GM19043 (cell line): ENCODE measurements around the gene TMEM191C.
"Not testable (repeated sequence)": the region's sequence is repeated elsewhere in the genome, so short reads cannot be mapped to it uniquely, and the experiment has no call there.

Experiments used
- ATAC-seq: cut with Tn5 transposase; IDR thresholded peaks from one replicate; pipeline ENCODE4 v1.9.1; 2021; ENCODE audit warnings: low read depth; ENCODE audit not compliant: unreplicated experiment

TMEM191C gene

DNA sequence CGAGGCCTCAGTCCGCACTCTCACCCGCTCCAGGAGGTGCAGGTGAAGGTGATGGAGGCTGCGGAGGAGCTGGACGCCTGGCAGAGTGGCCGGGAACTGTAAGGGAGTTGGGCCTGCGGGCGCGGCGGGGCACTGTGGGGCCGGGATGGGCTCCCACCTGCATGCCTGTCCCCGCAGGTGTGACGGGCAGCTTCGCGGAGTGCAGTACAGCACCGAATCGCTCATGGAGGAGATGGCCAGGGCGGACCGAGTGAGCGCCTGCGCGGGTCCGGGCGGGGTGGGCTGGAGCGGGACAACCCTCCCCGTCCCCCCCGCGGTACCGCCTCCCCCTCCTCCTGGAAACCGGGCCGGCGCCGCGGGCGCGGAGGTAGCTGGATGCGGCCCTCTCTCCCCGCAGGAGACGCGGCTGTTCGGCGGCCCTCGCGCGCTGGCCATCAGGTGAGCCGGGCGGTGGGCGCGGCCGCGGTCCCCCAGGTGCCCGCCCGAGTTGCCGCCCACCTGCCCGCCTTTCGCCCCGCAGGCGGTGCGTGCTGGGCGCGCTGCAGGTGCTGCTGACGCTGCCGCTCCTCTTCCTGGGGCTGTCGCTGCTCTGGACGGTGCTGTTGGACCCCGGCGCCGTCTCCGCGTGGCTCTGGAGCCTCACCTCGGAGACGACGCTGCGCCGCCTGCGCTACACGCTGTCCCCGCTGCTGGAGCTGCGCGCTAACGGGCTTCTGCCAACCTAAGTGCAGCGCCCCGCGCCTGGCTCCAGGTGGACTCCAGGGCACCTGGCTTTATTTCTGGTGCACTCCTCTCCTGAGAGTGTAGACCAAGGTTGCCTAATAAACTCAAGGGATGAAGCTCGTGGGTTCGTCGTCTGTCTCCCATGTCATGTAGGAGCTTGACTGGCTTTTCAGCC is 2.2 kb downstream of the TMEM191C start:
- ATAC-seq, result not testable (repeated sequence)

DNA sequence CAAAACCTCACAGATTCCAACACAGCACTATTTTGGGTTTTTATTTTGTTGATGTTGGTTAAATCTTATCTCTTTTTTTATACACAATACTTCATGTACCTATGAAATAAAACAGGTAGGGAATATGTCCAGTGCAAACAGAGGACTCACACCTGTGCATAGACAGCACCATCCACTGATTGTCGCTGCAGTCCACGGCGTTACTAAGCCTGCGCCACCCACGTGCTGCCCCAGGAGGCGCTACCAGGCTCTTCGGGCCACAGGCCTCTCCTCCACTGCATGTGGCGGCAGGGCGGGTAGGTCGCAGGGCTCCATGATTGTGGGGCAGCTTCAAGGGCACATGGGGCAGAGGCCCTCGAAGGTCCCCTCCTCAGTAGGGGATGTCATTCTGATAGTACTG is 5.8 kb downstream of the TMEM191C start:
- not testable (repeated sequence) for ATAC-seq

GRCh38 chr22:21473664-21474063 is 6.5 kb downstream of the TMEM191C start:
- ATAC-seq, result not testable (repeated sequence)

DNA sequence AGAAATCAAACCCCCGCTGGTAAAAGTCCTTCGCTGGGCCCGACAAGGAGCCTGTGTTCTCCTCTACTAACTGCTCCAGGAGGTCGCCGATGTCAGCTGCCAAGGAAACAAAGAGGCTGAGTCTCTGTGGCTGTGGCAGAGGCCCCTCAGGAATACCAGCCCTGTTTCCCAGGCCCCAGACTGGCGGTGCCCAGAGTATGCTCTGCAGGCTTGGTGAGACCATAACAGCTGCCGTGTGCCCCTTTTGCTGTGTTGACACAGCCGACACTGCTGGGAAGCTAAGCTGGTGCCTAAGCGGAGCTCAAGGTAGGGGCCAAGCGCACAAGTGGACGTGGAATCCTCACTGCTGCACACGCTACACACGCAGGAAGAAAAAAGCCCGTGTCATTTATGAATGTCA is 16.9 kb downstream of the TMEM191C start:
- ATAC-seq, result not testable (repeated sequence)

GRCh38 chr22:21487723-21488122 is 20.5 kb downstream of the TMEM191C start:
- not testable (repeated sequence) for ATAC-seq

DNA sequence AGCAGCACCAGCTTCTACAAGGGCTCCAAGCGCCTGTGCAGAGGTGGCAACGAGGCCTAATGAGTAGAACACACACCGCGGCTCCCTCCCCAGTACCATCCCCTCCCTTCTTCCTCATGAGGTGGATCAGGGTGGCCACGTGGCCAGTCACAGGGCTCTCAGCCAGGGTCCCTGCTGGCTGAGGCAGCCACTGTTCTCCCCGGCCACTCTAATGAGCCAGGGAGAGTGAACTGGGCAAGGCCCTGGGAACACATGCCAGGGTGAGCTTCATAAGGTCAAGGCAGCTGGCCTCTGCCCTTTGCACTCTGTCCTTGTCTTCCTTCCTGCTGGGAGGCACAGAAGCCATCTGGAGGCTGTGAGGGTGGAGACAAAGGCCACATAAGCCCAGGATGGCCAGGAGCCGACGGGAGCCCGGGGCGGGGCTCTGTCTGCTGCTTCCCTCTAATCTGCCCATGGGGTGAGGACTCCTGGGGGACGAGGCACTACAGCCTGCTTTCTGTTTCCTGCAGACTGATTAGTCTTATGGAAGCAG is 22.0 kb downstream of the TMEM191C start:
- ATAC-seq, result not testable (repeated sequence)

- not testable (repeated sequence) for ATAC-seq
These were observed 23.4 kb downstream of the TMEM191C start for GRCh38 chr22:21490556-21490955.

DNA sequence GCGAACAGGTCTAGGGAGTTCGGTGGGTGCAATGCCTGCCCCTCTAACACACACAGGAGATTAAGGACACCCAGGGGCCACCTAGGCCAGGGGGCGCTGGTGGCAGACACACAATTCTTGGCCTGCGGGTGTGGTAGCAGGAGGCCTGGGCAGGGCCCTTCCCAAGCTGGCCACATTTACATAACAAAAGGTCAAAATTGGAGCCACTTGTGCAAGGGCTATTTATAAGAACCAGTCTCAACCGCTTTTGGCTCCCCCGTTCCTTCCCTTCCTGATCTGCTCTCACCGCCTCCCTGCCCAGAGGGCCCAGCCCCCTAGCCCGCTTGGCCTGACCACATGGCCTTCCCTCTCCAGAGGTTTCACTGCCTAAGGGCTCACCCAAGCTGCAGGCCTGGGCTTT is 25.1 kb downstream of the TMEM191C start:
- not testable (repeated sequence) for ATAC-seq

DNA sequence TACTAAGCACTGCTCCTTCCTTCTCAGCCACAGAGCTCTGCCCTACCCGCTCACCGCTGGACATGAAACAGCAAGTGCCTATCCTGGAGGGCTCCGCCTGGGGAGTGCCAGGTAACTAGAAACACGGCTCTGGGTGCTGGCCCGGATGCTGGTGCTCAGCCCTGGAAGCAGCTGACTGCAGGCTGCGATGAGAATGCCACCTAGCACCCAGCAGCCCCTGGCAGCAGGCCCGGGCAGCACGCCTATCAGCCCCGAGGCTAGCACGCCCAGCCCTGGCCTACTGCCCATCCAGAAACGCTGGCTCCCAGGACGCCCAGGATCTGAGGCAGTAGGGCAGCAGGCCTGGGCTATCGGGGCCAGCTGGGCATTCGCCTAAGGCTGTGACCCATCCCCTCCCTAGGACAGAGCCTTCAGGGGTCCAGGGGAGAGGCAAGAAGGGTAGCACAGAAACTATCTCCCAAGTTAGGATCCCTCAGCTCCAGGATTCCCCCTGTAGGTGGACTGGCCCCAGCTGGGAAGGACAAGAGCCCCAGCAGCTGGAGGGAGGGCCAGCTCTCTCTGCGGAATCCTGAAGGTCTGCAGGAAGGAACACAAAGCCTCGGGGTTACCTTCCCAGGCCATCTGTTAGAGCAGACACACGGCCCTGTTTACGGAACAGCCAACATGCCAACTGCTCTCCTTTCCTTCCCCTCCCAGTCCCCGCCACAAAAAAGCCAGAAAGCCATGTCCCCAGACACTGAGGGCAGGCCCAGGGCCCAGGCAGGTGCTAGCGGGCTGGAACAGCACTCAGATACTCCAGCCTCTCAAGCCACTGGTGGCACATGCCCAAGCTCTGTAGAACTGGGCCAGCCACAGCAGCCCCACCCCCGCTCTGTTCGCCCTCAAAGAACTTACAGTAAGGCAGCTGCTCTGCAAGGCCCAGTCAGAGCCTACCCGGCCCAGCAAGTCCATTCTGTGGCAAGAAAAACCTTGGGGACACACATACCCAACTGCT is 26.9 kb downstream of the TMEM191C start:
- ATAC-seq, result not testable (repeated sequence)

DNA sequence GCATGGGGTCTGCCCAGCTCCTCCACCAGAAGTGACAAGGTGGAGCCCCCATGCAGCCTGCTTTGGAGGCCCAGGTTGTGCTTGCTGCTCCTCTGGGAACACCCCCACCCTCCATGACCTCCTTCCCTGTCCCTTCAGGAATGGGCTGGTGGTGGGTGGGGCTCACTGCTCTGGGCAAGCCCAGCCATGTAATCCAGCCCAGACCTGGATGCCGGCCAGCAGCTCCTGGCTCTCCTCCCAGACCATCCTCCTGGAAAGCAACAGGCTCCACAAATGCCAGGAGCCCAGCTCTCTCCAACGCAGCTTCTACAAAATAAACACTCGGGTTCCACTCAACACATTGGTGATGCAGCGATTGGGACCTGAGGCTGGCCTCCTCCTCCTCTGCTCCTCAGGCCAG is 30.8 kb downstream of the TMEM191C start:
- ATAC-seq, result not testable (repeated sequence)

GRCh38 chr22:21498489-21498888 is 31.3 kb downstream of the TMEM191C start:
- ATAC-seq, result not testable (repeated sequence)

GRCh38 chr22:21499623-21500506 is 32.7 kb downstream of the TMEM191C start:
- not testable (repeated sequence) for ATAC-seq

DNA sequence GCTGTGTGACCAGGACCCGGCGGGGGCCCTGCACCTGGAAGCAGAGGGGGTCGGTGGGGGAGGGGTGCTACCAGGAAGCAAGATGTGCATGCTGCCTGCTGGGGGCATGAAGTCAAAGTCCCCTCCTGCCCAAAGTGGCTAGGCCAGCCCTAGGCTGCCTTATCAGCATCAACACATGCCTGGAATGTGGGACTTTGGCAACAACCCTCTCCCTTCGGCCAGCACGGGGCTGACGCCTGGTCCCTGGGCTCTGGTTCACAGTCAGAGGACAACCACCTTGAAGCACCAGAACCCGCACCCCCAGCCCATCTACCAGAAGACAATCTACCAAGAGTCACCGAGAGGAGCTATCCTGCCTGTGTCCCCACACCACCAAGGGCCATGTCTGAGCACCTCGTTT is 43.2 kb downstream of the TMEM191C start:
- ATAC-seq, result not testable (repeated sequence)

- ATAC-seq, result not testable (repeated sequence)
These were observed 44.8 kb downstream of the TMEM191C start for GRCh38 chr22:21512022-21512421.

DNA sequence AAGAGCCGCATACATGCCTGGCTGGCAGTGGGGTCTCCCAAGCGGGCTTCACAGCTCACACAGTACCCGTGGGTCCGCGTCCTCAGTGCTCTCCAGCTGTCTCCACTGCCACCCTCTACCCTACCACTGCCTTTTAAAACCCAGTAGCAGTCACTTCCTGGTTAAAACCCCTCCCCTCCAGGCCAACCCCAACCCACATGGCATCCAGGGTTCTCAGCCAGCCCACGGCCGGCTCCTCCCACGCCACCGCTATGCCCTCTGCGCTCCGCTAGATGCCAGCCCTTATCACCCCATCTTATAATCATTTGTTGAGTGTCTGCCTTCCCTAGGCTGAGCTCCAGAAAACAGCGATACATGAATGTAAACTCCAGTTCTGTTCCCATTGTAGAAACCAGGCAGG is 46.9 kb downstream of the TMEM191C start:
- ATAC-seq, result not testable (repeated sequence)

- ATAC-seq, result not testable (repeated sequence)
These were observed 48.0 kb downstream of the TMEM191C start for GRCh38 chr22:21515234-21515633.

- not testable (repeated sequence) for ATAC-seq
These were observed 49.3 kb downstream of the TMEM191C start for GRCh38 chr22:21516522-21516921.

- ATAC-seq, result not testable (repeated sequence)
These were observed 50.0 kb downstream of the TMEM191C start for GRCh38 chr22:21516970-21517764.
